ENCODE results near the gene PMVK. TPM values are rescaled to one million over a fixed set of nuclear protein-coding genes. Genes with fewer than 3 reads are reported as not detected.

The PMVK gene
- total RNA-seq, 1 donor from 2014 or later = 29.5 TPM

DNA sequence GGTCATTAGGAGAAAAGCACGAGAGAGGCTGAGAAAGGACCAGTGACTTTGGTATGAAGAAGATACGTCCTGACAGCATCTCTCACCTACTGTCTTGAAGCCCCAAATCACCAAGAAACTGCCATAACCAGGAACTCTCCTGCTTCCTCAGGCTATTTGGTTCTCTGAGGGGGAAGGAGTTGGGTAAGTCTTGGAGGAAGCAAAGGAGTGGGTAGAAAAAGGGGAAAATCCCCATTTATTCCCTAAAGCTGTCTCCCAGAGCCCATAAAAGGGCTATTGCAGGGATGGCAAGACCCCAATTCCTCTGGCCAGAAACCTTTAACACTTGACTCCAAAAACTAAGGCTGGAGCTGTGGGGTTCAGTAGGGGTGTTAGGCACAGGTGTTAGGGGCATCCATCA is 21.5 kb upstream of the PMVK start:
- Mint-ChIP-seq H3K27ac (ENCODE audit: unreplicated experiment) (no peak overlapping the region), H3K4me1 (ENCODE audit: unreplicated experiment) (peaks cover 54% of the 10 kb centered on the region), H3K4me3 (ENCODE audit: unreplicated experiment) (no peak overlapping the region), H3K9me3 (ENCODE audit: unreplicated experiment) (no peaks in the 10 kb centered on the region), H3K27me3 (ENCODE audit: unreplicated experiment) (no peaks in the 10 kb centered on the region), H3K36me3 (ENCODE audit: unreplicated experiment) (peaks cover 5% of the 10 kb centered on the region)
- TF ChIP-seq, protein P1, sequence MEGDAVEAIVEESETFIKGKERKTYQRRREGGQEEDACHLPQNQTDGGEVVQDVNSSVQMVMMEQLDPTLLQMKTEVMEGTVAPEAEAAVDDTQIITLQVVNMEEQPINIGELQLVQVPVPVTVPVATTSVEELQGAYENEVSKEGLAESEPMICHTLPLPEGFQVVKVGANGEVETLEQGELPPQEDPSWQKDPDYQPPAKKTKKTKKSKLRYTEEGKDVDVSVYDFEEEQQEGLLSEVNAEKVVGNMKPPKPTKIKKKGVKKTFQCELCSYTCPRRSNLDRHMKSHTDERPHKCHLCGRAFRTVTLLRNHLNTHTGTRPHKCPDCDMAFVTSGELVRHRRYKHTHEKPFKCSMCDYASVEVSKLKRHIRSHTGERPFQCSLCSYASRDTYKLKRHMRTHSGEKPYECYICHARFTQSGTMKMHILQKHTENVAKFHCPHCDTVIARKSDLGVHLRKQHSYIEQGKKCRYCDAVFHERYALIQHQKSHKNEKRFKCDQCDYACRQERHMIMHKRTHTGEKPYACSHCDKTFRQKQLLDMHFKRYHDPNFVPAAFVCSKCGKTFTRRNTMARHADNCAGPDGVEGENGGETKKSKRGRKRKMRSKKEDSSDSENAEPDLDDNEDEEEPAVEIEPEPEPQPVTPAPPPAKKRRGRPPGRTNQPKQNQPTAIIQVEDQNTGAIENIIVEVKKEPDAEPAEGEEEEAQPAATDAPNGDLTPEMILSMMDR (IDR thresholded peaks at IDR 0.05) = no peak
- no peak for DNase-seq (ENCODE audit: extremely low spot score, unreplicated experiment)

GRCh38 chr1:154957091-154957657 is 20.7 kb upstream of the PMVK start:
- no peaks in the 10 kb centered on the region for H3K27me3 Mint-ChIP-seq (ENCODE audit: unreplicated experiment)
- peaks cover 6% of the 10 kb centered on the region for H3K36me3 Mint-ChIP-seq (ENCODE audit: unreplicated experiment)
- TF ChIP-seq, protein P1 (IDR thresholded peaks at IDR 0.05) = no peak
- peak overlapping the region; percentile 90 for H3K4me3 Mint-ChIP-seq (ENCODE audit: unreplicated experiment)
- peaks cover 55% of the 10 kb centered on the region for H3K4me1 Mint-ChIP-seq (ENCODE audit: unreplicated experiment)
- H3K27ac Mint-ChIP-seq (ENCODE audit: unreplicated experiment) = peak overlapping the region; percentile 98
- DNase-seq (ENCODE audit: extremely low spot score, unreplicated experiment) = no peak
- H3K9me3 Mint-ChIP-seq (ENCODE audit: unreplicated experiment) = no peaks in the 10 kb centered on the region

GRCh38 chr1:154956544-154956941 is 20.0 kb upstream of the PMVK start:
- Mint-ChIP-seq H3K4me3 (ENCODE audit: unreplicated experiment) (peak overlapping the region; percentile 90), H3K9me3 (ENCODE audit: unreplicated experiment) (no peaks in the 10 kb centered on the region), H3K27ac (ENCODE audit: unreplicated experiment) (peak overlapping the region; percentile 98), H3K4me1 (ENCODE audit: unreplicated experiment) (peaks cover 58% of the 10 kb centered on the region), H3K36me3 (ENCODE audit: unreplicated experiment) (peaks cover 6% of the 10 kb centered on the region), H3K27me3 (ENCODE audit: unreplicated experiment) (no peaks in the 10 kb centered on the region)
- TF ChIP-seq, protein P1 (IDR thresholded peaks at IDR 0.05) = no peak
- no peak for DNase-seq (ENCODE audit: extremely low spot score, unreplicated experiment)

DNA sequence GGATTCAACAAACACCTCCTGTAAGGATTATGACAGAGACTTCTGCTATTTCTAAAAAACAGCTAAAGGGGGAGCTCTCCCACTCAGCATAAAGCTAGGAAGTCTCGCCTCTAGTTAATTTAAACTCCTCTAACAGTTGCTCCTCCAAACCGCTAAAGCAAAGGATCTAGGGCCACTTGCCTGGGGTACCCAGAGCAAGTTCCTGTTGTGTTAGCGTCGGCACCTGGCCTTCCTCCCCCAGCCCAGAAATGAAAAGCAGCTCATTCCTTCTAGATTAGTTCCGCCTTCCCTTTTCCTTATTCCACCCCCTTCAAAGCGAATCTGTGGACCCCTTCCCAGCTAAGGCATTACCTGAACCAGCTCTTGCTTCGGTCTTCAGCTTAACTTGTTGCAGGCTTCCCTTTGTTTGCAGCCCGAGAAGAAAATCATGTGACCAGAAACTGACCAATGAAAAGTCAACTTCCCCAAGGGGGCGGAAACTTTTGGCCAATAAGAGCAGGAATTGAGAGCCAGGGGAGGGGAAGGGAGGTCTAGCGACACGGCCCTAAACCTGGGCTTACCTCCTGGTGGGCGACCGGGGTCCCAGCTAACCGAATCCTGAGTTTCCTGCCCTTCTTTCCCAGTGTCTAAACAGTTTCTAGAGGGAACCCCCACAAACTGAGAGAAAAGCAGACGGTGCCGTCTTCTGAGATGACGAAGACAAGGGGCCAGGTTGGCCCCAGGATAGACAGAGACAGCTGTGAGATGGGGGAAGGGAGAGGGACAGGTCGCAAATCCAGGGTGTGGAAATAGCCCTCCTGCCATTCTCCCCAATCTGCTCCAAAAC is 19.4 kb upstream of the PMVK start, which contains the start of gene PBXIP1:
Gene PBXIP1, minus strand, starts transcription at position 382 of the 826 bp plus-strand sequence. CDS start 2,378 bp downstream, outside the sequence.
- H3K36me3 Mint-ChIP-seq (ENCODE audit: unreplicated experiment) = peaks cover 6% of the 10 kb centered on the region
- H3K9me3 Mint-ChIP-seq (ENCODE audit: unreplicated experiment) = no peaks in the 10 kb centered on the region
- no peaks in the 10 kb centered on the region for H3K27me3 Mint-ChIP-seq (ENCODE audit: unreplicated experiment)
- H3K27ac Mint-ChIP-seq (ENCODE audit: unreplicated experiment) = peak within 1 kb of the TSS; percentile 98
- DNase-seq (ENCODE audit: extremely low spot score, unreplicated experiment) = peak; percentile 91
- peaks cover 55% of the 10 kb centered on the region for H3K4me1 Mint-ChIP-seq (ENCODE audit: unreplicated experiment)
- TF ChIP-seq, protein P1 (IDR thresholded peaks at IDR 0.05) = peak; percentile 61
- peak within 1 kb of the TSS; percentile 90 for H3K4me3 Mint-ChIP-seq (ENCODE audit: unreplicated experiment)
